Fibroblast of pulmonary artery (primary cell): Measurements from ENCODE around the gene E2F7.

Experiments used
- DNase-seq: peaks from one replicate; pipeline ENCODE4 v3.0.0-alpha.2; 2010; ENCODE audit warnings: low read depth
- H3K4me3 ChIP-seq: replicated peaks from 2 replicates; pipeline ENCODE4 v1.5.1; 2011; ENCODE audit warnings: low read depth, mild to moderate bottlenecking, control low read depth, low read length, moderate library complexity
- TF ChIP-seq, protein P1 (sequence below): IDR thresholded peaks from 2 replicates; pipeline ENCODE4 v1.5.1; 2011; ENCODE audit warnings: mild to moderate bottlenecking, control low read depth, low read length, inconsistent platforms; ENCODE audit errors: missing control alignments

The E2F7 gene

DNA sequence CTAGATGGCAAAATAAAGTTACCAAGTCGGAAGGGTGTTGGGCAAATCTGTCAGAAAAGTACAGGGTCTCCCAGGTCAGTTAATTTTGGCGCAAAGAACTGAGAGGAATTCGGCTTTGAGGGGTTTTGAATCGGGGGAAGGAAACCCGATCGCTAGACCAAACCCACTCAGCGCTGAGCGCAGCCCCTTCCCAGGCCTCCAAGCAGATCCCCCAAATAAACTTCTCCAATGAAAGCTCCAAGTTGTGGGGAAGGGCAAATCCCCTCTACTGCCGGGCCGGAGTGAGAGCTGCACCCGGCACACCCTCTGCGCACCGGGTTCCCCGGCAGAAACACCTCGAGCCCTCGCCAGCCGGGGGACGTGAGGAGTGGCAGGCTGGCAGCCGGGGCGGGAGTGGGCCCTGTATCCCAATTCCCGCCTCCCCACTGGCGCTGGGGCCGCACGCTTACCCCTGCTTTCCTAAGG is 441 bp downstream of the E2F7 start:
- peak overlapping the region; percentile 75 for H3K4me3 ChIP-seq
- TF ChIP-seq, protein P1, sequence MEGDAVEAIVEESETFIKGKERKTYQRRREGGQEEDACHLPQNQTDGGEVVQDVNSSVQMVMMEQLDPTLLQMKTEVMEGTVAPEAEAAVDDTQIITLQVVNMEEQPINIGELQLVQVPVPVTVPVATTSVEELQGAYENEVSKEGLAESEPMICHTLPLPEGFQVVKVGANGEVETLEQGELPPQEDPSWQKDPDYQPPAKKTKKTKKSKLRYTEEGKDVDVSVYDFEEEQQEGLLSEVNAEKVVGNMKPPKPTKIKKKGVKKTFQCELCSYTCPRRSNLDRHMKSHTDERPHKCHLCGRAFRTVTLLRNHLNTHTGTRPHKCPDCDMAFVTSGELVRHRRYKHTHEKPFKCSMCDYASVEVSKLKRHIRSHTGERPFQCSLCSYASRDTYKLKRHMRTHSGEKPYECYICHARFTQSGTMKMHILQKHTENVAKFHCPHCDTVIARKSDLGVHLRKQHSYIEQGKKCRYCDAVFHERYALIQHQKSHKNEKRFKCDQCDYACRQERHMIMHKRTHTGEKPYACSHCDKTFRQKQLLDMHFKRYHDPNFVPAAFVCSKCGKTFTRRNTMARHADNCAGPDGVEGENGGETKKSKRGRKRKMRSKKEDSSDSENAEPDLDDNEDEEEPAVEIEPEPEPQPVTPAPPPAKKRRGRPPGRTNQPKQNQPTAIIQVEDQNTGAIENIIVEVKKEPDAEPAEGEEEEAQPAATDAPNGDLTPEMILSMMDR = no peak
- DNase-seq = no peak

DNA sequence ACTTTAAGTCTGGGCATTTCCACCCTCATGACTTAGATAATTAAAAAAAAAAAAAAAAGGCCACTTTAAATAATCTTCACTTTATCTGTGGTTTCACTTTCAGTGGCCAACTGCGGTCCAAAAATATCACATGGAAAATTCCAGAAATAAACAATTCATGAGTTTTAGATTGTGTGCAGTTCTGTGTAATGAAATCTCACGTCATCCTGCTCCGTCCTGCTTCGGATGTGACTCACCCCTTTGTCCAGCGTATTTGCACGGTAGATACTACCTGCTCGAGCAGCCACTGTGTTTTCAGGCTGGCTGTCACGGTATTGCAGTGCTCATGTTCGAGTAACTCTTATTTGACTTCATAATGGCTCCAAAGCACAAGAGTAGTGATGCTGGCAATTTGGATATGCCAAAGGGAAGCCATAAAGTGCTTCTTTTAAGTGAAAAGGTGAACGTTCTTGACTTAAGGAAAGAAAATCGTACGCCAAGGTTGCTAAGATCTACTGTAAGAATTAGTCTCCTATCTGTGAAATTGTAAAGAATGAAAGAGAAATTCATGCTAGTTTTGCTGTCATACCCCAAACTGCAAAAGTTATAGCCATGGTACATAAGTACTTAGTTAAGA is 2.4 kb downstream of the E2F7 start:
- peak; percentile 86 for DNase-seq
- peak overlapping the region; percentile 32 for H3K4me3 ChIP-seq
- TF ChIP-seq, protein P1 = no peak

DNA sequence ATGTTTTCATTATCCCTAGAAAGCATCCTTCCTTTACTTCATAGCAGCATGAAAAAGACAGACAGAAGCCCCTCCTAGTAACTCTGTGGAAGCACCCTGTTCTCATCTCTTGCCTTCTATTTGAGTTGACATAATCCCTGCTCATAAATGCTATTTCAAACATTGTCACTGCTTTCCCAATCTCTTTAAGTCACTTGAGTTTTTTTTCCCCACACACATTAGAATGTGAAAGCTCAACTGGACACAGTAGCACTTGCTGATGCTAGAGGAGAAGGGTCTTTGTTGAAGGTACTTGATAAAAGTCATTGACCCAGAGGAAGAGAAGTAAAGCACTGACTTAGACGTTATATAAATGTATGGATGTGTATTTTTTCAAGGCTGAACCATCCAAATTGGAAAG is 3.0 kb downstream of the E2F7 start:
- TF ChIP-seq, protein P1 = no peak
- peak overlapping the region; percentile 32 for H3K4me3 ChIP-seq

DNA sequence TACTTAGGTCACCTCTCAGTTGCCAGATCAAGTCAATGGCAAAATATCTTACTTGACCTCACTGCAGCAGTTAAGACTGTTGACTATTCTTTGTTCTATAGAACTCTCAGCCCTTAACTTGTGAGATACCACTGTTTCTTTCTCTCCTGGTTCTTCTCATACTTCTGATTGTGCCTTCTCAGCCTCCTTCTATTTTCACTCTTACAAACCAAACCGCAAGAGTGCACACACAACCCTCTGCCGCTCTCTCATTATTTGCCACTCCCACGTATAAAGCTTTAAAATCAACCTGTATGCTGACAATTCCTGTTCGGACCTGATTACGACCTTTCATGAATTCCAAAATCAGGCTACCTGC is 4.5 kb downstream of the E2F7 start:
- TF ChIP-seq, protein P1 = no peak
- H3K4me3 ChIP-seq = no peak overlapping the region
- no peak for DNase-seq

More for the DNA sequence above, 3.0 kb downstream of the E2F7 start:
- no peak for DNase-seq

DNA sequence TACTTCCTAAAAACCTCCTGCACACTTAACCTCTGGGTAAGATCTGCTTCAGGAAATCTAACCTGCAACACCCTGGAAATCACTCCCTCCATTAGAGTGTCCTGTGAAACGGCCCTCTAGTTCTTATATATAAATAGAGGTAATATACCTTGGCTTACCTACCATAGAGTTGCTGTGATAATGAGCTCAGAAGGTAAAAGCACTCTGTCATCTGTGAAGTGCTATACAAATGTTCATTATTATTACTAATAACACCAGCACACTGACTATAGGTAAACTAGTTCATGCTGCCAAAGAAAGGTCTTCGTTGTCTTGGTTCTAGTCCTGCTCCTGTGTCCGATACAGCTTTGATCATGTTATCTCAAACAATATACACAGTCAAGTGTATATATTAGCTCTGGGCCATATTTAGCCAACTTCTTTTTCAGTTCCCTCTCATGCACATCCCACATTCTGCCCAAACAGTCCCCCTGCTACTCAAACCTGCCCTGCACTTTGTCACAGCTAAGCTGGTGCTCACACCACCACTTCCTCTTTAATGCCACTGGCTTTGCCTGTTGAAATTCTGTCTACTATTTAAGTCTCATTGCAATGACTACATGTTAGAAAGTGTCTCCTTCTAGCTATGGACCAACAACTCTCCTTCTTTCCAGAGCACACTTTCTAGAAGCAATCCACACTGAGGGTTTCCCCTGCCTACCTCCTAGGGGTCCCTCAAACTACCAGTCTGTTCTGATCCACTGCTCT is 5.1 kb downstream of the E2F7 start:
- no peak overlapping the region for H3K4me3 ChIP-seq
- no peak for DNase-seq
- TF ChIP-seq, protein P1 = no peak

DNA sequence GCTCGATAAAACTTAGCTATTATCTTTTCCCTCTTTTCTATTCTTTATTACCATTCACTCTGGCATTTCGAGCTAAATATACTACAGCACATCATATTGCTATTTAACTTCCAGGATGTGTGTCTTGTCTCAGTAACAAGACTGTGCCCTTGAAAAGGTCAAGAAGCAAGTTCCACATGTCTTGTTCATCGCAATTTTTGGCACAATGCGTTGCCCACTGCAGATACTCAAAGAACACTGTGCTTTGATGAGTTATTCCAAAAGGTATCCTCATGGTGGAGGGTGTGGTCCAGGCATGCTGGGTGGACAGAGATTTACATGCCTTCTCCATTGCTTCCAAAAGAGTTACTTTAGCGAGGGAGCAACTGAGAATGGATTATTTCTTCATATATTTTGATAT is 6.6 kb downstream of the E2F7 start:
- TF ChIP-seq, protein P1 = no peak
- no peak for DNase-seq
- H3K4me3 ChIP-seq = no peak overlapping the region

DNA sequence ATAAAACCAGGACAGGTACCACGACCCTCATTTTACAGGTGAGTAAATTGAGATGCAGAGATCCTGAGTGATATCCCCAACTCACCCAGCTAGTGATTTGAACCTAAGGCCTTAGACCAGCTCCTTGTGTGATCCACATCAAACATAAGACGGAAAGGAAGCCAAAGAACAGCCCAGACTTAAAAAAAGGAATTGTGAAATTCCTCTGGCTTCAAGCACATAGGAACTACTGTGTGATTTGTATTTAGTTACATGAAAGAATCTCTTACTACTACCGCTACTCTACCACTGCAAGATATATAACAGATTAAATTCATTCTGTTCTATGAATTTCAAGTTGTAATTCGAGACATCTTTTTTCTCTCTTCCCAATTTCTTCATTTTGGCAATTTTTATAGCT is 10.5 kb downstream of the E2F7 start:
- H3K4me3 ChIP-seq = no peak overlapping the region
- peak; percentile 13 for DNase-seq
- TF ChIP-seq, protein P1 = no peak
